HG02970 (cell line): ENCODE results near the gene EPS8L2.
"Not testable (repeated sequence)": the region's sequence is repeated elsewhere in the genome, so short reads cannot be mapped to it uniquely, and the experiment has no call there.

Experiments
- ATAC-seq: cut with Tn5 transposase; IDR thresholded peaks from one replicate; pipeline ENCODE4 v1.9.1; 2021; ENCODE audit warnings: mild to moderate bottlenecking, moderate library complexity, moderate number of reproducible peaks; ENCODE audit not compliant: unreplicated experiment, low FRiP score

Gene EPS8L2

DNA sequence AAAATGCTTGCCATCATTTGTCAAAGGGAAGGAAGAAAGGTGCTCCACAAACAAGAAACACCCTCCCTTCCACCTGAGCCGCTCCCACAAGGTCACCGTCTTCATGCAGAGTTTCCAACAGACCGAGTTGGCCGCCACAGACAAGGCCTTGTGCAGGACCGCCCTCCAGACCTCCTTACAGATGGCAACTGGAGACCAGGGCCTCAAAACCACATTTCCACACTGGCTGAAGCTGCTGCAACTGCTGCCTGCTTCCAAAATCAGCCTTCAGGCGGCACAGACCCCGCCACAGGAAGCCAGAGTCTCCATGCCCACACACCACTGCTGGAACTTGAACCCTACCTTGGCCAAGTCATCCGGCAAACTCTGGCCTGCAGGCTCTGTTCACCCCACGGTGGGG lies 17.4 kb upstream of the EPS8L2 start:
- ATAC-seq = no peak

DNA sequence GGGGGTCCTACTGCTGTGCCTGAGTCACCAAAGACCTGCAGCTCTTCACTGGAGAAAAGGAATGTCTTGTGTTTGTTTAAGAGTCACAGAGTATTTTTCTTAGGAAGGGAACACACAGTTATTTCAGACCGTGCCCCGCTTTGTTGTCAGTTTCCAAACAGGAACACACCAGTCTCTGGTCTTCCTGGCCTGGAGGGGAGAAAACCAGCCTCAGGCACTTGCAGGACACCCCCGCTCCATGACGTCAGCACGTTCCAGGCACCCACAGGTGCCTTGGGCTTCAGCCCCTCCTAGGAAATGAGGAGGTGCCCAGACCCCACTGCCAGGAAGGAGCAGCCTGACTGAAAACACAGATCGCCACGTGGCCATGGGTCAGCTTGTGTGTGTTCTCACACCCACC lies 16.4 kb upstream of the EPS8L2 start:
- no peak for ATAC-seq

DNA sequence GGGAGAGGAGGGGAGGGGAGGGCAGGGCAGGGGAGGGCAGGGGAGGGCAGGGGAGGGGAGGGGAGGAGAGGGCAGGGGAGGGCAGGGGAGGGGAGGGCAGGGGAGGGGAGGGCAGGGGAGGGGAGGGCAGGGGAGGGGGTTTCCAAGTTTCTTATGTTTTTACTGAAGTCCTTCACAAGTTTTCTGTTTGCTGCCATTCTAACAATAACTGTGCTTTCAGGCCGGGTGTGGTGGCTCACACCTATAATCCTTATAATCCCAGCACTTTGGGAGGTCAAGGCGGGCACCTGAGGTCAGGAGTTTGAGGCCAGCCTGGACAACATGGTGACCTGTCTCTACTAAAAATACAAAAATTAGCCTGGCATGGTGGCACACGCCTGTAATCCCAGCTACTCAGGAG lies 15.8 kb upstream of the EPS8L2 start:
- not testable (repeated sequence) for ATAC-seq

DNA sequence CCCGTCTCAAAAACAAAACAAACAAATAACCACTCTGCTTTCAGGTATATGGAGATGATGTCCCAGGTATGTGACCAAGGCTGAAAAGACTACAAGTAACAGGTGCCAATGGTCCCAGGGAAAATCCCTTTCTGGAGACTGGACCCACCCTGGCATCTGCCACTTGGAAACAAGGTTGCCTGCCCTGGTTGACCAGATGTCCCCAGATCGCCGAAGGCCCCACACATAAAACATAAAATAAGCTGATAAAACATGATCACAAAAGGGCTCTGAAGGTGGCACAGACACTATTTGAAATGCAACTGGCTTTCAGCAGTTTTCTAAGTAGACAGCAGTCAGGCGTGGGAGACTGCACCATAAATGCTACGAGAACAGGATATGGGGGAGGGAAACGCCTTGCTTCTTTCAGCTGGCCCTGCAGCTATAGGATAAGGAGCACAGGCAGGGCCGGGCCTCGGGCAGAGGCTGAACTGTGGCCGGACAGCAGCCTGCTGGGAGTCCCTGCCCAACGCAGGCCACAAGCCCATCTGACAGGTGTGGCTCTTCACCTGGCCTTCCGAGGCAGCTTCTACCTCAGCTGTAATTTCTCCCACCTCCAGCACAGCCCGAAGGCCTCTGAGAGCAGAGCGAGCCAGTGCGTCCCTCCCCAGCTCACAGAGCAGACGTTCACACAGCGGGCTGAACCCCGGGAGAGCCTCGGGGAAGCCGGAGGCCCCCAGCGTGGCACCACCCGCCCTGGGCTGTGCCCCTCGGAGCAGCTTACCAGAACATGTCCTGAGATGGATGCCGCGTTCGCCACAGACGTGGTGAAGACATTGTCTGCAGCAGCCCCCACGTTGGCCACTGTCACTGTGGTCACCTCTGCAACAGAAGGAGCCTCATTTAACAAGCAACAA lies 15.0 kb upstream of the EPS8L2 start:
- no peak for ATAC-seq

DNA sequence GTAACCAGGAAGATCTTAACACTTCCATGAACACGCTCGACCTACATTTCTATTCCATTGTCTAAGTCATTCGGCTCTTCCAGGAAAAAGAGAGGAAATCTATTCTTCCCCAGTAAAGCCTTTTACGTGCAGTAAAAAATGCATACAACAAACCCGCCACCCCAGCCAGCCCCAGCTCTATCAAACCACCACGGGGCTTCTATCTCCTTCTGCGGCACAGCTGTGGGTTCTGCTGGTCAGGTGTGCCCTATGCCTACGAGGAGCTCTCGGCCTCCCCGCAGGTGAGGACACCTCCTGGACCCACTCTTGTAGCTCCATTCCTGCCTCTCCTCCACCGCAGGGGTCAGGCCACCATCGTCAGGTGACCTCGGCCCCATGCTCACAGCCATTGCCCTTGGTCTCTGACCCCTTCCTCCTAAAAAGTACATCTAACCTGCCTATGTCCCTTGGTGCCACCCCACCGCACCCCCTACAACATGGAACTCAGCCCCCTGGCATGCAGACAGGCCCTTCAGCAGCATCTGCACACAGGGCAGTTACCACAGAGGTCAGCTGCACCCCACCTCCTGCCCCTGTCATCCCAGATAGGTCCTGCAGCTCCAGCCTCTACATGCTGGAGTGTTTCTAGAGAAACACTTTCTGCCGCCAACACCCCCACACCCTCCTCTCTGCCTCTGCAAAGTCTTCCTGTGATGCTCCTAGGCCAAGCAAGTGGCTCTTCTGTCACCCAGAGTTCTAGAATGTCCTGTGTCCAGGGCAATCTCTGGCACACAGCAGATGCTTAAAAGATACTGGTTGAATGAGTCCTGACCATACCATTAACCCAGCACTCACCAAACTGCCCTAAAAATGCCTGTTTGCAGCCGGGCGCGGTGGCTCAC lies 14.1 kb upstream of the EPS8L2 start:
- no peak for ATAC-seq

DNA sequence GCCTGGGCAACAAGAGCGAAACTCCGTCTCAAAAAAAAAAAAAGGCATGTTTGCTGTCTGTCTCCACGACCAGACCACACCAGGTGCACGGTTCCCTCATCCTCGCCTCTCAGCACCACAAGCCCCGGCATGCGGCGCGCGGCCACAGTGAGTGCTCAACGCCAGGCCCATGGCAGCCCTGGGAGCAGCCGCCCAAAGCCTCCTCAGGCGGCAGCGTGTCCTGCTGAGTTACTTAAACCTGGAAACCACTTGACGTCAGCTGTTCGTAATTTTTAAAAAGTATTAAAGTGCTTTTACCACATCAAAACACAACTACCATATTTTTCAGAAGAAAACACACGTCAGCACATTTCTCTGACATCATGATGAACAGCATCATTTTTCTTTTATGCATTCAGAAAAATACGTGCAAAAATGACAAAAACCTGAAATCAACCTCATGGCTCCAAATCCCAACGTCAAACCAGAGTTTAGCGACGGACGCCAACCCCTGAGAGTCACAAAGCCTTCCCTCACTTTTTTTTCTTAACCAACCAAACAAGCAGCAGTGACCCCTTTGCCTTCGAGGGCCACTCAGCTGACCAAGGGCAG lies 13.1 kb upstream of the EPS8L2 start:
- ATAC-seq = no peak

DNA sequence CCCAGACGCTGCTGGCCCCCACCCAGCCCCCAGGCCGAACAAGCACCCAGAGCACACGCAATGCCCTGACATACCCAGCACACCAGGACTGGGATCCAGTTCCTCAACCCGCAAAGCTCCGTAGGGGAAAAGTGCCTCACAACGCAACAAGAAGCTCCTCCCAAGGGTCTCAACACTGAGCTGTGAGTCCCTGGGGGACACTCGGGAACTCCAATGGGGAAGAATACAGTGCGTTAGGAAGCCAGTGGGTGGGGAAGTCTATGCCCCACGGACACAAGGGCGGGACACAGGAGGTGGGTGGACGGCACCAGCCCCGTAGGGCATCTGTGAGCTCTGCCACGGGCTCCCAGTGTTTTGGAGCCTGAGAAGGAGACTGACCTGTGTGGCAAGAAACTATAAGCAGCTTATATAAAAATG lies 12.6 kb upstream of the EPS8L2 start:
- ATAC-seq = no peak

DNA sequence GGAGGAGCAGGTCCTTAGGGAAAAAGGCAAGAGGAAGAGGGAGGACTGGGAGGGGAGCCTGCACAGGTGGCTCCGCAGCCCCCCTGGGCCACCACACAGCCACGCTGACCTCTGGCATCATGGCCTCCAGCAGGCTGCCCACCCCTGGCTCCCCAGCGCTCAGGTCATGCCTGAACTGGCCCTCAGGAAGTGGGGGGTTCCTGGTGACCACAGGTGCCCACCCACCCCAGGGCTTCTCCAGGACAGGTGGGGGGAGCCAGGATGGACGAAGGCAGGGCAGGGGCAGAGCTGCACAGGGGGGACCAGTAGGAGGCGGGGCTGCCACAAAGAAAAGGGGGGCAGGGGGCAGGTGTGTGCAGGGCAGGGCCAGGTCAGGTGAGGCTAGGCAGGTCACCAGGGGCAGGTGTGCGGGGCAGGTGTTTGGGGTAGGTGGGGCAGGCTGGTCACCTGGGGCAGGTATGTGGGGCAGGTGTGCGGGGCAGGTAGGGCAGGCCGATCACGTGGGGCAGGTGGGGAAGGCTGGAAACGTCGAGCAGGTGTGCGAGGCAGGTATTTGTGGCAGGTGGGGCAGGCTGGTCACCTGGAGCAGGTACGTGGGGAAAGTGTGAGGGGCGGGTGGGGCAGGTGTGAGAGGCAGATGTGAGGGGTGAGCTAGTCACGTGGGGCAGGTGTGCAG lies 12.0 kb upstream of the EPS8L2 start:
- no peak for ATAC-seq

DNA sequence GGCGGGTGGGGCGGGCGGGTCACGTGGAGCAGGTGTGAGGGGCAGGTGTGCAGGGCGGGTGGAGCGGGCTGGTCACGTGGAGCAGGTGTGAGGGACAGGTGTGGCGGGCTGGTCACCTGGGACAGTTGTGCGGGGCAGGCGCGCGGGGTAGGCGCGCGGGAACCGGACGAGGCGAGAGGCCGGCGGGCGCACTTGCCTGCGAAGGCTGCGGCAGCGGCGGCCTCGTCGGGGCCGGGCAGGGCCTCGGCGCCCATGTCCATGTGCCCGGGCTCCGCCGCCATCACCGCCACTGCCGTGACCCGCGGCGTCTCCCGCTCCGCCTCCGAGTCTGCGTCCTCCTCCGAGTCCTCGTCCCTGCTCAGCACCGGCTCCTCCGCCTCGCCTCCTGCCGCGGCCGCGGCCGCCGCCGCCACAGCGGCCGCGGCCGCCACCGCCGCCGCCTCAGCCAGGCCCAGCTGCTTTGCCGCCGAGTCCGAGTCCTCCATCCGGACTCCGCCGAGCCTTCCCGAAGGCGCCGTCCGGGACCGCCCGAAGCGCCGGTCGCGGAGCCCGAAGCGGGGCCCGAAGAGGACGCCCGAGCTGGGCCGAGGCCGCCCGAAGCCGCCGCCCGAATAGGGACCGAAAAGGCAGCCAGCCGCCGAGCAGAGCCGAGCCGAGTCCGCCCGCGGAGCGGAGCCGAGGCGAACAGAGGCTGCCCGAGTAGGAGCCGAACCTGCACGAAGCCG lies 11.3 kb upstream of the EPS8L2 start, which contains the start of gene DEAF1:
Gene DEAF1 (minus strand): TSS at position 660 of the 725 bp plus-strand sequence. CDS start 175 bp downstream, at position 485.
- ATAC-seq = peak; percentile 73

DNA sequence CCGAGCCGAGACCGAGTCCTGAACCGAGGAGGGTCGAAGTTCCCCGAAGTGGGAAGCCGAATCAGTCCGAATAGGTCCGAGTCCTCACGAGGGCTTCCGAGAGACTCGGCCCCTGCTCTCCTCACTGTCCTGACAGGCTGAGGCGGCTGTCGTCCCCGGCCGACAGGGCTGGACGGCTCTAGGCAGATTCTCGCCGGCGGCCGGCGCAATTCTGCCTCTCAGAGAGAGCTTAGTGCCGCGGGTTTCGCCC lies 10.8 kb upstream of the EPS8L2 start:
- no peak for ATAC-seq

DNA sequence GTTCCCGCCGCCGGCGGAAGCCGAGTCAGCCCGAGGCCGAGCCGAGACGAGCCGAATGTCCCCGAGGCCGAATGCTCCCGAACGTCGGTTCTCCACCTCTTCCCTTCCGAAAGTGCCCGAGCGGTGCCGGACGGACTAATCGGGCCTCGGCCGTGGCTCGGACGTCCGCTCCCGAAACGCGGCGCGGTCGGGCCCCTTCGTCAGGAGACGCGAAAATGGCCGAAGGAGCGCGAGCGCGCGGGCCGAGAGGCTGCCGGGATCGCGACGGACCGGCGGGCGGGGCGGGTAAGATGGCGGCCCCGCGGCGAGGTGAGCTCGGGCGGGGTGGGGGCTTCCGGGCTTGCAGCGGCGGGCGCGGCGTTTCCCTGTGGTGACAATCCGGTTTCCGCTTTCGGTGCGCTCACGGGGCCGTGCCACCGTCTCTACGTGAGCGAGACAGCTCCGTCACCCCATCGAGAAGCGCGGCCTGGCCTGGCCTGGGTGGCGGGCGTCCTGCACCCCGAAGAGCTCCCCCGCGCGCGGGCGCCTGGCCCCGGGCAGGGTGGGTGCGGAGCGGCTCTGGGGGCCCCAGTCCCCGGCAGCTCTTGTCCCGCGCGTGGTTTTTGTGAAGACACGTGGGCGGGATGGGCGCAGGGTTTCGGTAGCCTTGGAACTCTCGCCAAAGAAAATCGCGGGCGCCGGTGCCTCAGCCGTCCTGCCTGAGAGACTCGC lies 10.3 kb upstream of the EPS8L2 start, which contains the start of gene TMEM80:
Gene TMEM80 (plus strand): TSS at position 279 of the 711 bp plus-strand sequence. CDS start 12 bp downstream, at position 291.
- peak; percentile 75 for ATAC-seq

DNA sequence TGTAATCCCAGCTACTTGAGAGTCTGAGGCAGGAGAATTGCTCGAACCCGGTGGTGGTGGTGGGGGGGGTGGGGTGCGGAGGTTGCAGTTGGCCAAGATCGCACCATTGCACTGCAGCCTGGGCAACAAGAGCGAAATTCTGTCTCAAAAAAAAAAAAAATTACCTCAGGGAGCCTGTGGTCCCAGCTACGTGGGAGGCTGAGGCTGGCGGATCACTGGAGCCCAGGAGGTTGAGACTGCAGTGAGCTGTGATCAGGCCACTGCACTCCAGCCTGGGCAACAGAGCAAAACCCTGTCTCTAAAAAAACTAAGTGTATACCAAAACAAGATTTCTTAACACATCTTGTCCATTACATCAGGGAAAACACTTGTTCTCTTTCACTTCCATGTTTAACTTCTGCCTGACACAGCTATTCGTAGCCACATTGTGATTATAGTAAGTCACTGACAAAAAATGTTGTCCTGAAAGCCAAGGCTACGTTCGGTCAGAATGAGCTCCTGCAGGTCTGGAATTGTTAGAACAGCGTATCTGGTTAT lies 9.0 kb upstream of the EPS8L2 start:
- no peak for ATAC-seq

DNA sequence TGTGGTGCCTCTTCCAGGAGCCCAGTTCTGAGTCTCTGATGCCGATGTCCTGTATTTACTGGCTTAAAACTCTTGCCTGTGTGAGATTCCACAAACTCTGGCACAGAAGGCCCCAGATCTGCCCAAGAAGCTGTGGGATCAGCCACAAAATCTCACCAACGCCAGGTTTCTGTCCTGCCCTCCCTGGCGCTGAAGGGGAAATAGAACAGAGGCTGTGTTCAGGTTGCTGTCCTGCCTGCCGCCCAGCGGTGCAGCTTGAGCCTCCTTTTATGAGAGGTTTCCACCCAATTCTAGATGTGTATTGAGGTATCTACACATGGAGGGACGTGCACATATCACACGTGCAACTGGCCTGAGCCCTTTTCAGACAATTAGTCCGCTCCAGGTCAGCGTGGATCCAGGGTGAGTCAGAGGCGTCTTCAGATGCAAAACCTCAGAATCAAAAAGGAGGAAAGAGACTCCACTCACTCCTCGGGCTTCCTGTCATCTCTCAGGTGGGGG lies 8.2 kb upstream of the EPS8L2 start:
- ATAC-seq = no peak

DNA sequence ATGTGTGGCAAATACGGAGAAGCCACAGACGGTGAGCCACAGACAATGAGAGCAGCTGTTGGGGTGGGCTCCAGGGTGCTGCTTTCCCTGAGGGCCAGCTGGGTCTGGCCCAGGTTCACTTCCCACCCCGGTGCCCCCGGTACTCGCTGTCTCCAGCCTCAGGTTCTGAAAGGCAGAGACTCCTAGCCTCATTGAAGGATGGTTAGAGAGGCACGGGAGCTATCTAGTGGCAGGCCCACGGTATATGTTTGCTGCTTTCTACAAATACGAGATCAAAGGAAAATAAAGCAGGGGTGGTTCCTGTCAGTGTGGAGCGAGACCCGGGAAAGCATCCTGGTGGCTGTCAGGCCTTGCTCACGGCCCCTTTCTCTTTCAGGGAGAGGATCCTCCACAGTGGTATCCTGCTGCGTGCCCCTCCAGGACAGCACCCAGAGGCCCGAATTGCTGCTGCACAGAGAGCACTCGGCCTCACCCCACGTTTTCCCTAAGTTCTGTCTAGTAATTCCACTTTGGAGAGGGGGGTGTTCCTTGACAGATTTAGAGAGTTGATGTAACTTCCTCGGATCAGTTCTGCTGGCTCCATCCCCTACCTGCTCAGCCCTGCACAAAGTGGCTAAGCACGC lies 7.4 kb upstream of the EPS8L2 start:
- ATAC-seq = no peak

DNA sequence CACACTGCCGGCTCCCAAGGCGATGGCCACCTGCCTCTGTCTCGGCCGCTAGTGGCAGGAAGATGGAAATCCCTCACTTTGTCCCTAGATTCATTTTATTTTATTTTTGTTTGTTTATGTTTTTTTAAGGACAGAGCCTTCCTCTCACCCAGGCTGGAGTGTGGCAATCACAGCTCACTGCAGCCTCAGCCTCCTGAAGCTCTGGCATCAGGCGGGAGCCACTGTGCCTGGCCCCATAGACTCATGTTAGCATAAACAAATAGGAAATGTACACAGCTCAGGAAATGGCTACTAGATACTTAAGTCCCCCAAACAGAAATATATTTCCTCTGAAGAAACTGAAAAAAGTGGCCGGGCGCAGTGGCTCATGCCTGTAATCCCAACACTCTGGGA lies 6.9 kb upstream of the EPS8L2 start:
- no peak for ATAC-seq

DNA sequence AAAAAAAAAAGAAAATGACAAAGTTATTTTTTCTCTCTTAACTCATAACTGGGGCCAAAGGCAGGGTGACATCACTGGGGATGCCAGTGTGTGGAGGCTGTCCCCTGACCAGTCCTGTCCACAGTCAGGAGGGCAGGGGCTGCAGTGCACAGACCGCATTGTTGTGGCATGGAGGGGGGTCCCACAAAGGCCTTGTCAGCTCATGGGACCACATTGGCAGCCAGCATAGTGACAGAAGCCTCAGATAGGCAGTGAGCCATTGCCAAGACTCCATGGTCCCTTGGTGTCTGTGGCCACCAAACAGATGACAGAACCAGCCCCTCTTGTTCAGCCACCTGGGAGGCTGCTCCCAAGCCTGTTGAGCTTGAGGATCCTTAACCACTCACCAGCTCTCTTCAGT lies 6.3 kb upstream of the EPS8L2 start:
- ATAC-seq = no peak

DNA sequence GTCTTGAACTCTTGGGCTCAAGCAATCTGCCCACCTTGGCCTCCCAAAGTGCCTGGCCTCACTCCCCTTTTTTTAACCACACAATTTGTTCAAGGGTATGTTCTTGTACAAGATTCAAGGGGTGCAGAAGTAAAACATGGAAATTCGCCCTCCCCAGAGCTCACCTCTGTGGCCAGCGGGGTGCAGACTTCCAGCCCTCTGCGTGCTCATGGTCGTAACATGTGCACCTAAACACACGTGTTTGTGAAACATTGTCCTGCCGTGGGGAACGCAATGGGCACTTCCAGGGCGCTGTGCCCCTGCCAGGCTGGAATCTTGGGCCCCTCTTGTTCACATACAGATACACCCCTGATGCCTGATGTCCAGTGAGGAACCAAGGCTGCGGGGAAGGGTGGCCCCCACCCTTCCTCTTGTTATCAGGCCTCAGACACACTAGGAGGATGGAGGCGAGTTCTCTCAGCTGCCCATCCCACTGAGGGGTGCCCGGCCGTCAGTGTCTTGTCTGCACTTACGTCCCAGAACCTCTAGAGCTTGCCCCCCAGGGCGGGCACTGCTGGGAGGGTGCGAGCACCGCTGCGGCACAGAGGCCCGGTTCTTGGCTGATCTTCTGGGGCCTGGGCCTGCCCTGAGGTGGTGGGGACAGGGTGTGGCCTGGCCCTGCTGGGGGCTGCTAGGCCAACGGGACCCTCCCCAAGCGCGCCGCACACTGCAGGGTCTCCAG lies 4.1 kb upstream of the EPS8L2 start:
- ATAC-seq = no peak
